B cell (primary cell): Measurements from ENCODE around the gene POLA2.

Experiments
- CTCF ChIP-seq: fragments of 200-600 bp; IDR thresholded peaks from one replicate; pipeline ENCODE4 v1.8.0; 2022; ENCODE audit warnings: antibody characterized with exemption, mild to moderate bottlenecking
- EZH2 ChIP-seq: IDR thresholded peaks from 2 replicates; pipeline ENCODE4 v1.6.1; 2012; ENCODE audit warnings: borderline replicate concordance, low read depth, mild to moderate bottlenecking, moderate library complexity, low read length; ENCODE audit not compliant: insufficient read depth, poor library complexity, severe bottlenecking

GRCh38 chr11:65277631-65278277 is 16.0 kb downstream of the POLA2 start:
- TF ChIP-seq CTCF (no peak), EZH2 (no peak)
